KMS-11 (cell line): Measurements from ENCODE around the gene PABPN1.

ENCODE experiments used
- H2AFZ ChIP-seq: fragments of 200-600 bp; sonication (generic); 2 replicates; pipeline ENCODE4 v1.6.1; 2016; ENCODE audit warnings: antibody characterized with exemption, mixed run types, low read depth
- H3K27ac ChIP-seq: fragments of 200-600 bp; sonication (generic); 2 replicates; pipeline ENCODE4 v1.6.1; 2016; ENCODE audit warnings: mild to moderate bottlenecking, mixed run types
- H3K27me3 ChIP-seq: fragments of 200-600 bp; sonication (generic); 2 replicates; pipeline ENCODE4 v1.6.1; 2017; ENCODE audit warnings: mild to moderate bottlenecking, low read depth, mixed run types, moderate library complexity; ENCODE audit not compliant: insufficient read depth
- H3K36me3 ChIP-seq: fragments of 200-600 bp; sonication (generic); 2 replicates; pipeline ENCODE4 v1.6.1; 2017; ENCODE audit warnings: mild to moderate bottlenecking, mixed run types; ENCODE audit not compliant: insufficient read depth
- H3K4me1 ChIP-seq: fragments of 200-600 bp; sonication (generic); 2 replicates; pipeline ENCODE4 v1.6.1; 2016; ENCODE audit warnings: mild to moderate bottlenecking, low read depth, mixed run types; ENCODE audit not compliant: poor library complexity, severe bottlenecking
- H3K4me2 ChIP-seq: fragments of 200-600 bp; sonication (generic); 2 replicates; pipeline ENCODE4 v1.7.0; 2016; ENCODE audit warnings: mild to moderate bottlenecking, mixed run types
- H3K4me3 ChIP-seq: fragments of 200-600 bp; sonication (generic); IDR thresholded peaks from 2 replicates; pipeline ENCODE4 v1.6.1; 2017; ENCODE audit warnings: low read depth, low read length, mixed read lengths; ENCODE audit not compliant: insufficient read depth
- H3K79me2 ChIP-seq: fragments of 200-600 bp; sonication (generic); 2 replicates; pipeline ENCODE4 v1.6.1; 2016; ENCODE audit warnings: low read depth, mixed run types; ENCODE audit not compliant: insufficient read depth
- H3K9ac ChIP-seq: fragments of 200-600 bp; sonication (generic); 2 replicates; pipeline ENCODE4 v1.6.1; 2016; ENCODE audit warnings: mild to moderate bottlenecking, mixed run types
- H4K20me1 ChIP-seq: fragments of 200-600 bp; sonication (generic); 2 replicates; pipeline ENCODE4 v1.6.1; 2016; ENCODE audit warnings: mild to moderate bottlenecking, mixed run types; ENCODE audit not compliant: insufficient read depth
- CTCF ChIP-seq: fragments of 200-600 bp; sonication (generic); conservative IDR thresholded peaks from 2 replicates; pipeline ENCODE4 v1.6.1; 2017; ENCODE audit warnings: low read depth, mild to moderate bottlenecking, antibody characterized with exemption, low read length, moderate library complexity, mixed read lengths

Gene PABPN1

GRCh38 chr14:23297611-23298277, 23.5 kb upstream of the PABPN1 start:
- no peak overlapping the region for H3K27ac ChIP-seq
- no peak overlapping the region for H2AFZ ChIP-seq
- no peaks in the 10 kb centered on the region for H4K20me1 ChIP-seq
- no peaks in the 10 kb centered on the region for H3K36me3 ChIP-seq
- TF ChIP-seq CTCF = no peak
- H3K9ac ChIP-seq = no peak overlapping the region
- peaks cover 19% of the 10 kb centered on the region for H3K4me1 ChIP-seq
- 0 out of 2 replicates have a peak, but pooled peaks cover 5% of the 10 kb centered on the region for H3K79me2 ChIP-seq
- no peak overlapping the region for H3K4me3 ChIP-seq
- no peaks in the 10 kb centered on the region for H3K27me3 ChIP-seq
- no peak overlapping the region for H3K4me2 ChIP-seq

- Histone ChIP-seq H4K20me1 (no peaks in the 10 kb centered on the region), H3K79me2 (0 out of 2 replicates have a peak, but pooled peaks cover 5% of the 10 kb centered on the region), H3K27me3 (no peaks in the 10 kb centered on the region), H3K4me1 (peaks cover 19% of the 10 kb centered on the region), H2AFZ (no peak overlapping the region), H3K4me3 (no peak overlapping the region), H3K36me3 (no peaks in the 10 kb centered on the region), H3K9ac (no peak overlapping the region), H3K4me2 (no peak overlapping the region), H3K27ac (no peak overlapping the region)
- TF ChIP-seq CTCF = no peak
These were observed 21.9 kb upstream of the PABPN1 start for GRCh38 chr14:23299211-23299957.

- Histone ChIP-seq H2AFZ (no peak overlapping the region; the same call in 1 of the 2 replicates), H3K9ac (peak overlapping the region; percentile 68; the same call in 1 of the 2 replicates), H3K4me3 (no peak overlapping the region)
These were observed 21.1 kb upstream of the PABPN1 start for GRCh38 chr14:23299986-23300686.

More at GRCh38 chr14:23299986-23300686, 21.1 kb upstream of the PABPN1 start:
- Histone ChIP-seq H3K4me2 (peak overlapping the region; percentile 76), H3K27ac (peak overlapping the region; percentile 26; the same call in 1 of the 2 replicates), H3K79me2 (0 out of 2 replicates have a peak, but pooled peaks cover 5% of the 10 kb centered on the region), H3K36me3 (no peaks in the 10 kb centered on the region), H3K27me3 (no peaks in the 10 kb centered on the region), H4K20me1 (no peaks in the 10 kb centered on the region), H3K4me1 (peaks cover 18% of the 10 kb centered on the region)
- TF ChIP-seq CTCF = 0 out of 2 replicates have a peak, but pooled peaks have one; percentile 6
